K562 treated with DMSO at 1 percent for 24 hours (cell line): ENCODE results near the gene ERVFRD-1. TPM values are rescaled to one million over a fixed set of nuclear protein-coding genes. Genes with fewer than 3 reads are reported as not detected.

Experiments
- total RNA-seq: library from RNA; unstranded; fragments of 300-600 nt; gene quantifications from 2 replicates; pipeline ENCODE4 v1.2.3, GENCODE V29; 2022; ENCODE audit warnings: low read depth; ENCODE audit not compliant: insufficient read depth

Gene ERVFRD-1
- 0.37 and 0.50 TPM in 2 replicates for total RNA-seq

GRCh38 chr6:11110921-11111768 lies at the start of gene ERVFRD-1:
Gene ERVFRD-1, minus strand, starts transcription at chr6:11111725. Its CDS starts 6,415 bp downstream, at chr6:11105310.

GRCh38 chr6:11093626-11094410 lies 17.7 kb downstream of the ERVFRD-1 start, which contains the start of gene SMIM13:
Gene SMIM13, plus strand, starts transcription at chr6:11093834. Its CDS starts 480 bp downstream, at chr6:11094314.

Other genes starting within 250 kb of the ERVFRD-1 start
- gene GCM2, start 229.7 kb downstream of the ERVFRD-1 start, total RNA-seq: not detected in 2 replicates
- 4.7 and 8.2 TPM in 2 replicates for gene SYCP2L, start 224.7 kb downstream of the ERVFRD-1 start, total RNA-seq
- gene ELOVL2, start 67.4 kb downstream of the ERVFRD-1 start, total RNA-seq: 0.28 TPM in 1 of 2 replicates, not detected in the other
- 8.3 and 10.2 TPM in 2 replicates for gene SMIM13, start 17.9 kb downstream of the ERVFRD-1 start, total RNA-seq
- gene NEDD9, start 120.9 kb upstream of the ERVFRD-1 start, total RNA-seq: 1.3 and 1.7 TPM in 2 replicates